HEK293T (cell line): ENCODE data around the gene WFS1.

Experiments
- CTCF ChIA-PET: fragments of 350-600 bp; formaldehyde crosslinking; extraction: SDS; loops from one replicate; lab custom pipeline; 2021; ENCODE audit warnings: antibody characterized with exemption, inconsistent platforms; lab: Yijun Ruan, JAX
- POLR2A ChIA-PET: fragments of 350-600 bp; formaldehyde crosslinking; extraction: SDS; loops from one replicate; lab custom pipeline; 2020; ENCODE audit warnings: antibody characterized with exemption, inconsistent platforms; lab: Yijun Ruan, JAX
- DNase-seq: peaks from one replicate; pipeline ENCODE4 v3.0.0; 2012; ENCODE audit warnings: mixed read lengths; ENCODE audit errors: extremely low spot score
- ARNT ChIP-seq: fragments of 450-650 bp; IDR thresholded peaks from 2 replicates; pipeline ENCODE4 v1.6.1; 2017; ENCODE audit warnings: mild to moderate bottlenecking
- BHLHE40 ChIP-seq: fragments of 450-650 bp; IDR thresholded peaks from 2 replicates; pipeline ENCODE4 v1.6.1; 2016; ENCODE audit warnings: mild to moderate bottlenecking, moderate library complexity, borderline replicate concordance
- CTBP1 ChIP-seq: fragments of 450-650 bp; IDR thresholded peaks from 2 replicates; pipeline ENCODE4 v1.6.1; 2016; ENCODE audit warnings: borderline replicate concordance
- ELF4 ChIP-seq: fragments of 450-650 bp; IDR thresholded peaks from 2 replicates; pipeline ENCODE4 v1.6.1; 2017; ENCODE audit warnings: antibody characterized with exemption
- FOXA1 ChIP-seq: fragments of 450-650 bp; IDR thresholded peaks from 2 replicates; pipeline ENCODE4 v1.6.1; 2016; ENCODE audit warnings: mild to moderate bottlenecking
- FOXK2 ChIP-seq: fragments of 450-650 bp; IDR thresholded peaks from 2 replicates; pipeline ENCODE4 v1.6.1; 2016; ENCODE audit warnings: mild to moderate bottlenecking
- FOXM1 ChIP-seq: fragments of 450-650 bp; IDR thresholded peaks from 2 replicates; pipeline ENCODE4 v1.6.1; 2017; ENCODE audit warnings: mild to moderate bottlenecking, borderline replicate concordance
- HDGF ChIP-seq: fragments of 450-650 bp; IDR thresholded peaks from 2 replicates; pipeline ENCODE4 v1.6.1; 2017; ENCODE audit warnings: antibody characterized with exemption, borderline replicate concordance
- L3MBTL2 ChIP-seq: fragments of 450-650 bp; conservative IDR thresholded peaks from 2 replicates; pipeline ENCODE4 v1.6.1; 2016; ENCODE audit warnings: mild to moderate bottlenecking
- LEF1 ChIP-seq: fragments of 450-650 bp; IDR thresholded peaks from 2 replicates; pipeline ENCODE4 v1.6.1; 2017; ENCODE audit warnings: mild to moderate bottlenecking, borderline replicate concordance
- NFRKB ChIP-seq: fragments of 450-650 bp; IDR thresholded peaks from 2 replicates; pipeline ENCODE4 v1.6.1; 2016; ENCODE audit warnings: mild to moderate bottlenecking, moderate library complexity
- PKNOX1 ChIP-seq: fragments of 450-650 bp; IDR thresholded peaks from 2 replicates; pipeline ENCODE4 v1.6.1; 2016
- SP1 ChIP-seq: fragments of 450-650 bp; IDR thresholded peaks from 2 replicates; pipeline ENCODE4 v1.6.1; 2017
- SUZ12 ChIP-seq: fragments of 450-650 bp; IDR thresholded peaks from 2 replicates; pipeline ENCODE4 v1.6.1; 2016; ENCODE audit warnings: mild to moderate bottlenecking
- TARDBP ChIP-seq: fragments of 450-650 bp; IDR thresholded peaks from 2 replicates; pipeline ENCODE4 v1.6.1; 2016
- ZNF384 ChIP-seq: fragments of 450-650 bp; IDR thresholded peaks from 2 replicates; pipeline ENCODE4 v1.6.1; 2016

The WFS1 gene

DNA sequence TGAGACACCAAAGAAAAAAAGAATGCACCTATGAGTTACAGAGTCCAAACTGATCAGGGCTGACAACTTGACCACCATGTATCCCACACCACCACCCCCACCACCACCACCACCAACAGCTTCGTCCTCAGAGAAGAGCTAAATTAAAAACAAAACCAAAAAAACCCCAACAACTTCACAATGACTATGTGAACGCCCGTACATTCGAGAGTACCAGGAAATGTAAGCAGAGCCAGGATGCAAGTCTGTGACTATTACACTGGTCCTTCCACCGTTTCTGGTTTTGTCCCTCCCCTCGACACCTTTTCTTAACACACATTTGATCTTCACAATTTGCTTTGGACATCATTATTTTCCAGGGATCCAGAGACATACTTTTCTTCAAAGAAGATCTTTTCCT is 51.0 kb downstream of the WFS1 start:
- DNase-seq: no peak
- ChIA-PET CTCF (interaction anchor here (1.0 to 1.9 kb wide), 3 partner anchors 10 to 70 kb away, joined by 3 to 5 read pairs (median 4); no protein-coding TSS in a partner anchor), POLR2A (no interaction called here)
- TF ChIP-seq TARDBP (no peak), LEF1 (no peak), NFRKB (no peak), ELF4 (no peak), FOXK2 (no peak), HDGF (no peak), ARNT (no peak), PKNOX1 (no peak), FOXA1 (no peak), FOXM1 (no peak), SP1 (no peak), CTBP1 (no peak), SUZ12 (no peak), L3MBTL2 (no peak), ZNF384 (no peak)

- POLR2A ChIA-PET: no interaction called here
- CTCF ChIA-PET: interaction anchor here (1.3 kb wide), 1 partner anchor 10 kb away, joined by 4 read pairs; no protein-coding TSS in a partner anchor
- TF ChIP-seq FOXM1: no peak
- TF ChIP-seq L3MBTL2: no peak
- no peak for TF ChIP-seq LEF1
- no peak for TF ChIP-seq HDGF
- no peak for TF ChIP-seq CTBP1
- no peak for TF ChIP-seq PKNOX1
- no peak for TF ChIP-seq FOXA1
- no peak for TF ChIP-seq ELF4
- TF ChIP-seq BHLHE40: no peak
- TF ChIP-seq ZNF384: no peak
- TF ChIP-seq TARDBP: no peak
- TF ChIP-seq SP1: no peak
- TF ChIP-seq ARNT: no peak
- TF ChIP-seq FOXK2: no peak
- no peak for DNase-seq
Measured at GRCh38 chr4:6321361-6321760, 51.7 kb downstream of the WFS1 start.

- DNase-seq: no peak
- ChIA-PET POLR2A (no interaction called here), CTCF (no interaction called here)
- TF ChIP-seq ZNF384 (no peak), FOXK2 (no peak), NFRKB (no peak), SUZ12 (no peak), ARNT (no peak), PKNOX1 (no peak), BHLHE40 (no peak), ELF4 (no peak), CTBP1 (no peak), TARDBP (no peak), FOXA1 (no peak), L3MBTL2 (no peak), SP1 (no peak), FOXM1 (no peak)
Measured at GRCh38 chr4:6322067-6322760, 52.6 kb downstream of the WFS1 start.

DNA sequence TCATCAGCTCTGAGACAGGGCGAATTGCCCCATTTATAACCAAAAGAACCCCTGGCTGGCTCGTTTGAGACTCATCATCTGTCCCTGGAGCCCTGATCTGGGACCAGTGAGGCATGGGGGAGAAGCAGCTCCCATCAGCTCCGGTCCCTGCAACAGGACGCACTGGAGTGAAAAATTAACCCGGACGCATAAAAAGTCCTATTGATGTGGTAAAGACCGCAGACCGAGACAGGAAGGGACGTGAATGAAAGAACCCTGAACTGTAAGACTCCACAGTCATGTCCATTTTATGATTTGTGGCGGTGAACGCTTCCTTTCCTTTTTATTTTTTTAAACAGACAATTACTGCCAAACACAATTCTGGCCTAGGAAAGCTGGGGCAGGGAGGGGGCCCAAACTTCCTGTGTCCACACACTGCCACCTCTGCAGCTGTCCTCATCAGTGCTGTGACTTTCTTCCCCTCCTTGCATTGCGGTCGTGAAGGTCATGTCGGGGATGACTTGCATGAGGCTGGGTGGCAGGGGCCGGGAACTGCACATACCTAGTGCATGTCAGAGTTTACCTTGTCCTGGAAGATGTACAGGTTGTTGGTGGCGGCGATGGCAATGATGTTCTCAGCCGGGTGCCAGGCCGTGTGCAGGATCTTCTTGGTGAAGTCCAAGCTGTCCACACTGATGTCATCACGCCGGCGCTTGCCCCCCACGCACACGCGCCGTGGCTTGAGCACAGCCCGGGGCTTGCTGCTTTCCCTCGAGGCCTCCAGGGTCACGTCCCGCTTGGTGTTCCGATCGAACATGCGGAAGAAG is 53.3 kb downstream of the WFS1 start:
- no peak for DNase-seq
- ChIA-PET CTCF (interaction anchor here (1.4 to 1.6 kb wide), 2 partner anchors 10 to 72 kb away, joined by 4 to 10 read pairs; no protein-coding TSS in a partner anchor), POLR2A (no interaction called here)
- TF ChIP-seq FOXK2: no peak
- no peak for TF ChIP-seq BHLHE40
- no peak for TF ChIP-seq ELF4
- no peak for TF ChIP-seq ZNF384
- TF ChIP-seq SUZ12: no peak
- TF ChIP-seq L3MBTL2: no peak
- TF ChIP-seq FOXA1: no peak
- no peak for TF ChIP-seq HDGF

- CTCF ChIA-PET: interaction anchor here (1.1 to 1.6 kb wide), 2 partner anchors 8 to 62 kb away, joined by 3 to 10 read pairs; no protein-coding TSS in a partner anchor
- no peak for DNase-seq
- TF ChIP-seq ZNF384: no peak
- TF ChIP-seq SUZ12: no peak
- no peak for TF ChIP-seq FOXA1
- no peak for TF ChIP-seq FOXK2
- TF ChIP-seq TARDBP: no peak
- TF ChIP-seq ELF4: no peak
- no peak for TF ChIP-seq L3MBTL2
- TF ChIP-seq ARNT: no peak
- TF ChIP-seq LEF1: no peak
- no peak for TF ChIP-seq PKNOX1
- TF ChIP-seq FOXM1: no peak
- TF ChIP-seq NFRKB: no peak
- no peak for TF ChIP-seq HDGF
- no peak for TF ChIP-seq BHLHE40
- POLR2A ChIA-PET: no interaction called here
Measured at GRCh38 chr4:6324461-6324998, 54.9 kb downstream of the WFS1 start.
